Thymus (tissue), 11 donors: ENCODE measurements around the gene ACSS1. TPM values are rescaled to one million over a fixed set of nuclear protein-coding genes. Genes with fewer than 3 reads are reported as not detected.

Source experiments
- DNase-seq, 9 donors: peaks; one replicate each; pipeline ENCODE4 v3.0.0-alpha.2; 2013; ENCODE audit warnings: low spot score in 9 of 9, low read depth in 6 of 9, missing footprints in 1 of 9
- H3K27ac ChIP-seq, 2 donors: one replicate each; pipeline ENCODE4 v1.5.1; 2013; ENCODE audit warnings: control low read depth in 1 of 2, low read depth in 1 of 2, low read length in 1 of 2, mild to moderate bottlenecking in 1 of 2, moderate library complexity in 1 of 2
- H3K27me3 ChIP-seq, 2 donors: one replicate each; pipeline ENCODE4 v1.5.1; 2013; ENCODE audit warnings: low read length in 1 of 2; ENCODE audit not compliant: control insufficient read depth in 2 of 2, insufficient read depth in 1 of 2
- H3K36me3 ChIP-seq, 2 donors: one replicate each; pipeline ENCODE4 v1.5.1; 2013; ENCODE audit warnings: low read length in 1 of 2, mild to moderate bottlenecking in 1 of 2, moderate library complexity in 1 of 2; ENCODE audit not compliant: control insufficient read depth in 2 of 2, insufficient read depth in 2 of 2
- H3K4me1 ChIP-seq, 2 donors: one replicate each; pipeline ENCODE4 v1.5.1; 2013; ENCODE audit warnings: low read length in 2 of 2; ENCODE audit not compliant: control insufficient read depth in 2 of 2, insufficient read depth in 2 of 2
- H3K4me3 ChIP-seq, 2 donors: one replicate each; pipeline ENCODE4 v1.5.1; 2013; ENCODE audit warnings: low read length in 2 of 2, control low read depth in 1 of 2, mild to moderate bottlenecking in 1 of 2
- H3K9me3 ChIP-seq, 2 donors: one replicate each; pipeline ENCODE4 v1.5.1; 2013; ENCODE audit warnings: low read length in 1 of 2, mild to moderate bottlenecking in 1 of 2; ENCODE audit not compliant: control insufficient read depth in 2 of 2, insufficient read depth in 1 of 2
- WGBS: extraction: QIAGEN DNeasy Blood & Tissue Kit; methylation state at CpG from one replicate; pipeline ENCODE4 v1.1.7; 2013; 5-methylcytosine and 5-hydroxymethylcytosine counted together
- polyA plus RNA-seq: library from polyadenylated mRNA; stranded (reverse); fragments of 200-250 nt; gene quantifications from one replicate; pipeline ENCODE4 v1.2.3, GENCODE V29; 2013
- total RNA-seq: library from RNA; stranded (reverse); fragments of 120-200 nt; gene quantifications from one replicate; pipeline ENCODE4 v1.2.4, GENCODE V29; 2013
- donor health status: healthy.

ACSS1 gene
- total and polyA plus RNA-seq, 2 donors = 22.2 to 27.8 TPM

DNA sequence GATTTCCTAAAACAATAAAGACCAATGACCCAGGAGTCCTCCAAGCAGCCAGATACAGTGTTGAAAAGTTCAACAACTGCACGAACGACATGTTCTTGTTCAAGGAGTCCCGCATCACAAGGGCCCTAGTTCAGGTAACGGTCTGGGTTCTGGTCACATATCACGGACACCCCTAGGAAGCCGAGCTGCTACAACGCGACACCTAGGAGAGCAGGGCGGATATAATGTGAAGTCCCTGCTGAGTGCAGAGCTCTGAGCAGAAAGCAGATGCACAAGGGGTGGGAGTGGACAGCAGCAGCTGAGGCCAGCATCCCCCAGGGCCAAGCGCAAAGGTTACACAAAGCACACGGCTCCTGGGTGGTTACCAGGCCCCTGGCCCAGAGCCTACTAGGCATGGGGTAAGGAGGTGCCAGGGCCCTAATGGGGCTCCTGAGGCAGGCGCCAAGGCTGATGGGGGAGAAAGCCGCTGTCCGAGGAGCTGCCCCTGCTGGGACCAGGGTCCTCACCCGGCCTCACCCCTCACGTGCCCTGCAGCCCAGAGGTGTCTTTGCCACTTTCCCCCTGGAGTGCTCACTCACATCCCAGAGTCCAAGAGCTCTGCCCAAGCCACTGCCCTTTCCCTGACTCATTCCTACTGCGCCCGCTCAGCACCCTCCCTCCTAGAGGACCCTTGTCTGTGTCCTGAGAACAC, 100.5 kb downstream of the ACSS1 start:
- no peak overlapping the region for H3K27ac ChIP-seq
- no peaks in the 10 kb centered on the region for H3K27me3 ChIP-seq
- H3K9me3 ChIP-seq = no peaks in the 10 kb centered on the region
- H3K36me3 ChIP-seq = peaks cover 21 to 48% of the 10 kb centered on the region in 2 donors
- no peak for DNase-seq
- H3K4me1 ChIP-seq = peaks cover 5 to 21% of the 10 kb centered on the region in 2 donors
- H3K4me3 ChIP-seq = no peak overlapping the region
- 98% methylated on average over 18 of the region's 18 CpGs for WGBS

Other genes with a start within 250 kb of the ACSS1 start
- gene CST7, start 108.9 kb downstream of the ACSS1 start, total RNA-seq = 15.5 TPM
- 41.9 TPM for gene CST7, start 108.9 kb downstream of the ACSS1 start, polyA plus RNA-seq
- 49.3 TPM for gene APMAP, start 65.4 kb downstream of the ACSS1 start, total RNA-seq
- gene APMAP, start 65.4 kb downstream of the ACSS1 start, polyA plus RNA-seq = 53.4 TPM
- gene VSX1, start 24.0 kb upstream of the ACSS1 start, total RNA-seq = 0.09 TPM
- 0.21 TPM for gene VSX1, start 24.0 kb upstream of the ACSS1 start, polyA plus RNA-seq
- 29.2 TPM for gene ENTPD6, start 137.6 kb upstream of the ACSS1 start, total RNA-seq
- 71.0 TPM for gene ENTPD6, start 137.6 kb upstream of the ACSS1 start, polyA plus RNA-seq
- 27.4 TPM for gene PYGB, start 189.9 kb upstream of the ACSS1 start, total RNA-seq
- 52.6 TPM for gene PYGB, start 189.9 kb upstream of the ACSS1 start, polyA plus RNA-seq